ENCODE data around the gene SPINK14. TPM values are rescaled to one million over a fixed set of nuclear protein-coding genes. Genes with fewer than 3 reads are reported as not detected.

SPINK14 gene, protein sequence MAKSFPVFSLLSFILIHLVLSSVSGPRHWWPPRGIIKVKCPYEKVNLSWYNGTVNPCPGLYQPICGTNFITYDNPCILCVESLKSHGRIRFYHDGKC
- not detected in 2 replicates for total RNA-seq

DNA sequence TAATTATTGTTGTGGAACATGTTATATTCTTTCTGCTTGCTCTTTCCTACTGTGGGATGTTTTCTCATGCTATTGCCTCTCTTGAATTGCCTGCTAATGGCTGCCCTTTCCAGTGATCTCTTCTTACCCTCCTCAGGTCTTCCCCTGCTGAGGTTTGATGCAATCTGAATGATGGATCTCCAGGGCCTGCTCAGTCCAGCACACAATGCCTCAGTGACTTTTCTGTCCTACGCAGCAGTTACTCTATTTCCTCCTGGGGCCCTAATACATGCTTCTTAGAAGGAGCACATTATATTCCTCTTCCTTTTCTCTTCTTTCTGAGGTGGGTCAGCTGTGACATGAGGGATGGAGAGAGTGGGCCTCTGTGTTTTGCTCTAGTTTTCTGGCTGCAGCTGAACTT is at the start of gene SPINK14:
Gene SPINK14, plus strand, starts transcription at position 301 of the 400 bp plus-strand sequence. CDS start 1,187 bp downstream, outside the sequence.
- no peak for DNase-seq

- DNase-seq = no peak
Observed at GRCh38 chr5:148120317-148120716, 48.0 kb upstream of the SPINK14 start.

DNA sequence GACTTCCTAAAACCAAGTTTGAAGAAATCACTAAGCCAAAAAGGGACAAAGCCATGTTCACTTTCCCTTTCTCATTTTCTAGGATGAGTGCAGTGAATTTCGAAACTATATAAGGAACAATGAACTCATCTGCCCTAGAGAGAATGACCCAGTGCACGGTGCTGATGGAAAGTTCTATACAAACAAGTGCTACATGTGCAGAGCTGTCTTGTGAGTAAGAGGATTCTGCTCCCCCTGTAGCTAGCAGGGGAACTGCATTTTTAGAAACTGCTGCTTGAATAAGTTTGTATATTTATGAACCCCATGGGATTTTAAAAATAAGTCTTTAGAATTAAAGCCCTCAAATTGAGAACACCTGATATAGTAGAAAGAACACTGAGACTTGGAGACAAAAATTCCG is 42.7 kb upstream of the SPINK14 start:
- peak; percentile 19 for DNase-seq

- no peak for DNase-seq
Observed at GRCh38 chr5:148135091-148136048, 33.0 kb upstream of the SPINK14 start.

DNA sequence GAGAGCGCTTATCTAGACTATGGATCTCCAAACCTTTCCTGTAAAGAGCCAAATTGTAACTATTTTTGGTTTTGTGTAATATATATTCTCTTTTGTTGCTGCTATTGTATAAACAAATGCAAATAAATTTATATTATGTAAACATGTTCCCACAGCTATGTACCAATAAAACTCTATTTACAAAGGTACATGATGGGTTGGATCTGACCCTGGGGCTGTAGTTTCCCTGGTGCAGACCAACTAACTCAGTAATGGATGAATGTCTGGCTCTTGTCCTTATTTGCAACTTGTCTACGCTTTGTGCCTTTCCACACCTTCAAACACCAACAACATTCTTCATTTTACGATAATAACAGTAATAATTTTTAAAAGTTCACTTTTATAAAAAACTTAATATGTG is 27.5 kb upstream of the SPINK14 start:
- DNase-seq = no peak

DNA sequence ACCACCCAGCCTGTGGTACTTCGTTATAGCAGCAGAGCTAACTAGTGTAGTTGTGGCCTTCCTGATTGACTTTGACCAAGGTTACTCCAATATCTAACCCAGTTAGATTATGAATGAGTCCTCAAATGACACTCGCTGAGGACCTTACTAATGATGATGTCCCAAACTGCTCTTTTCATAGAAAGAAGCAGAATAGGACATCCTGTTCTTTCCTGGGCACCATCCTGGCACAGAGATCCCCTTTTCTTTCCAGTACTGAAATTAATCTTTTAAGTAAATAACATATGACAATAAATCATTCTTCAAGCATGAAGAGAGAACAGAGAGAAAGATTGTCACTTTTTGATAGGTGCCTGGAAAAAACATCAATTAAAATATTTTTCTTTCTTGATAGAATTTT is 26.7 kb upstream of the SPINK14 start:
- no peak for DNase-seq

- DNase-seq = peak; percentile 79
Observed at GRCh38 chr5:148145916-148146315, 22.4 kb upstream of the SPINK14 start.

- no peak for DNase-seq
Observed at GRCh38 chr5:148146487-148146886, 21.9 kb upstream of the SPINK14 start.

GRCh38 chr5:148147415-148147814 is 20.9 kb upstream of the SPINK14 start:
- no peak for DNase-seq

GRCh38 chr5:148151872-148152271 is 16.5 kb upstream of the SPINK14 start:
- no peak for DNase-seq

DNA sequence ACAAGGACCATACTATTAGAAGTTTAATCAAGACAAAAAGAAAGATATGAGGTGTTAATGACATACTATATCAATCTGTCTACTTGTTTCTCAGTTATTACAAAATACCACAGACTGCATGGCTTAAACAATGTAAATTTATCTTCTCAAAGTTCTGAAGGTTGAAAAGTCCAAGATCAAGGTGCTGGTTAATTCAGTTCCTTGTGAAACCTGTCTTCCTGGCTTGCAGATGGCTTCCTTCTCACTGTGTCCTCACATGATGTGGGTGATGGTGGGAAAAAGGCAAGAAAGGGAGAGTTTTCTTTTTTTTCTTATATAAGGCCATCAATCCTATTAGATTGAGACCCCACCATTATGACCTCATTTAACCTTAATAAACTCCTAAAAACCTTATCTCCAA is 15.6 kb upstream of the SPINK14 start:
- DNase-seq = no peak

DNA sequence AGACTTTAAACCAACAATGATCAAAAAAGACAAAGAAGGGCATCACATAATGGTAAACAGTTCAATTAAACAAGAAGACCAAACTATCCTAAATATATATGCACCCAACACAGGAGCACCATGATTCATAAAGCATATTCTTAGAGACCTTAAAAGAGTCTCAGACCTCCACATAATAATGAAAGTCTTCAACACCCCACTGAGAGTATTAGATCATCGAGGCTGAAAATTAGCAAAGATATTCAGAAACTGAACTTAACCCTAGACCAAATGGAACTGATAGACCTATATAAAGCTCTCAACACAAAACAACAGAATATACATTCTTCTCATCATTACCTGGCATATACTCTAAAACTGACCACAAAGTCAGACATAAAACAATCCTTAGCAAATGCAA is 11.7 kb upstream of the SPINK14 start:
- no peak for DNase-seq

- no peak for DNase-seq
Observed at GRCh38 chr5:148162038-148162437, 6.3 kb upstream of the SPINK14 start.

- DNase-seq = no peak
Observed at GRCh38 chr5:148163345-148163744, 5.0 kb upstream of the SPINK14 start.

GRCh38 chr5:148166550-148167283 is 1.6 kb upstream of the SPINK14 start:
- no peak for DNase-seq

- no peak for DNase-seq
Observed at GRCh38 chr5:148172377-148172776, 4.0 kb downstream of the SPINK14 start.

DNA sequence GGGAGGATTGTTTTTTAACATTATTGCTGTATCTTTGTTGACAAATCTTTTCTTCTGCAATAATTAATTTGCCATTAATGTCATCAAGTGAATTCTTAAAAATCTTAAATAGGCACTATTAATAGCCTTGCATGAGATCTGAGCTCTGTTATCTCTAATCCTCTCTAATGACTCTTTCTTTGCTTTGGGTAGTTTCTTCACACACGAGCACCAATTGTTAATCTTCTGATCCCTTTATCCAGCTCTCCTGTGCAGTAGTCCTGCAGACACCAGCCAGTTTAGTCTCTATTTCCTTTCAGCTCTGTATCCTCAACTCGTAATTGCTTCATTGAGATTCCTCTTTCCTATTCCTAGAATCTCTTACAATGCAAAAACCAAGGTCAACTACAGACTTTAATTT is 8.1 kb downstream of the SPINK14 start:
- DNase-seq = no peak

DNA sequence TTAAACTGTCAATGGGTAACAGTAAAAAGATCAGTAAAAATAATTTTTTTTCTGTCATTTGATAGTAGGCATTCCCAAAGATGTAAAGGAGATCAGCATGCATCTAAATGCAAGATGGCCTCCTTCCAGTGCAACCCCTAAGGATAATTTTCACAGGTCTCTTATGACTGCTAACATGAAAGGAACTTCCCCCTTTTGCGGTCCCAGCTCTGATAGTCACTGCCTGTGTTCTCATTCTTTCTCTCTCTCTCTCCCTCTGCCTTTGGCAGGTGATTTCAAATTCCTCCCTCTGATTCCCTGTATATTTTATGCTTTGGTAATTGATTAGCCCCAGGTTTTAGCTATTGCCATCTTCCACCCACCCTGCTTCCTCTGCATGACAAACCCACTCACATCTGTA is 8.9 kb downstream of the SPINK14 start:
- no peak for DNase-seq

GRCh38 chr5:148179234-148179824 is 11.0 kb downstream of the SPINK14 start:
- DNase-seq = peak; percentile 82

DNA sequence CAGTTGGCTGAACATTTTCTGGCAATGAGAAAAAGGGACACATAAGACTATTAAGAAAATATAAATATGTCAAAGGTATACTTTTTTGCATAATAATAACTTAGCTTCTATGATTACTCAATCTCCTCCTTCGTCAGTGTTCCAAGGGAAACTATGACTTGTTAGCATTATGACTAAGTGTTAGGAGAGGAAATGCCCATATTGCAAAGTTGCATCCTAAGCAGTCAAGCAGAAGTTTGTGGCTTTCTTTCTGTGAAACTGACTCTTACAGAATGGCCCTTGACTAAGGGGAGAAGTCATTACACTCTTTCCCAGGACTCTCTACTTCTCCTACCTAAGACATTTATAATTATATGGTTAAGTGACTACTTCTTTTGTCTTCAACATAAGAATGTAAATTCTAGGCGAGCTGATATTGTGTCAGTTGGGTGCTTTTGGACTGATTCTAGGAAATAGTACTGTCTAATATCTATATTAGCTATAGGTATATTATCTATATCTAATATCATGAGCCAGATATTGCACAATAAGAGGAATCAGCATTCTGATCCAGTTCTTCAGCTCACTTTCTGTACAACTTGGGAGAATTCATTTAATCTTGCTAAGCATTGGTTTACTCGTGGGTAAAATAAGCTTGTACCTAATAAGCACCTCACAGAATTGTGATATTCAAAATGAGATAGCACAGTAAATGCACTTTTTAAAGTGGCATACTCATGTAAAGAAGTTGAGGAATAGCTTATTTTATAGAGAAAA is 18.1 kb downstream of the SPINK14 start:
- DNase-seq = peak; percentile 80

DNA sequence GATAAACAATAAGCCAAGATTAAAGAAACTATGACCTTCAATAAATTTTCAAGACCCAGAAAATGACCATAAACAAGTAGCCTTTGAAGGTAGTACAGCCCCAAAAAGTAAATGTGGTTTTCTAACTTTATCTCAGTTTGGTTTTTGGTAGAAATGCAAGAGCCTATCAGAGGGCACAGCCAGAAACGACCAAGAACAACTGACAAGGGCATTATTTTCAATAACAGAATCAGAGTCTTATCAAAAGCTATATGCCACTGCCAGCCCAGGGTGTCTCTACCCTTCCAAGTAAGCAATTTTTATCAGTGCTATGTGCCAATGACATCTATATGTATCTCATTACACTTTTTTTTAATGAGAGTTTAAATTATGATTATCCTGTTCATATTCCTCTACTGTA is 22.7 kb downstream of the SPINK14 start:
- DNase-seq = no peak

DNA sequence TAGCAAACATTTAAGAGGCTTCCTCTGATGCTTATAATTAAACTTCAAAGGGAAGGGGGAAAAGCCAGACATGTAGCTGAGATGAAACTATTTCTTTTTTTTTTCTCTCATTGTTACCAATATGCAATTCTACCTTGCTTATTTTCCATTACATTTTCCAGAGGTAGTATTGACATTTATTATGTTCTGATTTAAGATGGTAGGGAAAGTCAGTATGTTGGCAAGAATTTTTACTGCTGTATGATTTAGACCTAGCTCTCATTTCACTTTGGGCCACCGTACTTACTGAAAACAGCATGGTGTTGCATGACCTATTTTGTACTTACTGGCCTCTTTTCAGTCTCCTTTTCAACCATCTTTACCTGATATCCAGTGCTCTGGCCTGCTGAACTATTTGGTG is 24.9 kb downstream of the SPINK14 start:
- no peak for DNase-seq
